Measurements from ENCODE around the gene ARMH4.

The ARMH4 gene

DNA sequence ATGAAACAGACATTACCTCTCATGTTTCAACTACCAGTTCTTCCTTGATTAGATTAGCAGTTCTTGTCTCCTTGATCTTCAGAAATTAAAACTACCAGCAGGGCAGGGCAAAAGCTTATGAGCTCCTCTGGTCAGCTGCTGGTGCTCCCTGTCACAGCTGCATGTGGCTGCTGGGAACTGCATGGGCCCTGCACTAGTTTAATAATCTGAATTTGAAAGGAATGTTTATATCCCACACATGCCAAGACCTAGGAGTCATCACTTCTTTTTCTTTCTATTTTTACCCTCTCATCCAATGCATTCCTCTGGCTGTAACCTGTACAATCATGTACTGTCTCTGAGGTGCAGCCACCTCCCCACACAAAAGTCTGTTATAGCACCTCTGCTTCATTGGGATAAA, 73.9 kb downstream of the ARMH4 start:
- Histone ChIP-seq H3K4me3 (ENCODE audit: low read length) (no peak overlapping the region), H3K36me3 (ENCODE audit: insufficient read depth, low read length) (peaks cover 3% of the 10 kb centered on the region), H3K4me1 (ENCODE audit: insufficient read depth, low read length) (peaks cover 17% of the 10 kb centered on the region), H3K9me3 (ENCODE audit: low read length) (peaks cover 2% of the 10 kb centered on the region), H2AFZ (ENCODE audit: low read depth, low read length) (no peak overlapping the region), H3K27me3 (ENCODE audit: insufficient read depth, low read length) (no peaks in the 10 kb centered on the region)

DNA sequence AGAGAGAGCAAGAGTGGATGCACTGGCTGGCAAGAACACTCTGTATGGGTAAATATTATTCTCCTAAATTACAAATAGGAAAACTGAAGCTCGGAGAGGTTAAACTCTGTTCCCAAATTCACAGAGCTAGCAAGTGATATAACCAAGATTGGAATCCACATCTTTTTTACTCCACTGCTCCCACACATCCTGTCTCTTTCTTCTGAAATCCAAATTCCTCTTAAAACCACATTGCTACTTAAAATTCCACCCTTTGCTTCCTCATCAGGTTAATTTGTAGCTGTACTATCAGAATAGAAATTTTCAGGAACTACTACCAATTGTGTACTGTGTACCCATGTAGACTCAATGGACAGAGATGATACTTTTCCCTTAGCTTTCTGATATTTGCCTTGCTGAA, 74.4 kb downstream of the ARMH4 start:
- no peaks in the 10 kb centered on the region for H3K27me3 ChIP-seq (ENCODE audit: insufficient read depth, low read length)
- peaks cover 13% of the 10 kb centered on the region for H3K4me1 ChIP-seq (ENCODE audit: insufficient read depth, low read length)
- no peak overlapping the region for H2AFZ ChIP-seq (ENCODE audit: low read depth, low read length)
- H3K4me3 ChIP-seq (ENCODE audit: low read length): no peak overlapping the region
- peaks cover 3% of the 10 kb centered on the region for H3K36me3 ChIP-seq (ENCODE audit: insufficient read depth, low read length)
- peaks cover 2% of the 10 kb centered on the region for H3K9me3 ChIP-seq (ENCODE audit: low read length)

DNA sequence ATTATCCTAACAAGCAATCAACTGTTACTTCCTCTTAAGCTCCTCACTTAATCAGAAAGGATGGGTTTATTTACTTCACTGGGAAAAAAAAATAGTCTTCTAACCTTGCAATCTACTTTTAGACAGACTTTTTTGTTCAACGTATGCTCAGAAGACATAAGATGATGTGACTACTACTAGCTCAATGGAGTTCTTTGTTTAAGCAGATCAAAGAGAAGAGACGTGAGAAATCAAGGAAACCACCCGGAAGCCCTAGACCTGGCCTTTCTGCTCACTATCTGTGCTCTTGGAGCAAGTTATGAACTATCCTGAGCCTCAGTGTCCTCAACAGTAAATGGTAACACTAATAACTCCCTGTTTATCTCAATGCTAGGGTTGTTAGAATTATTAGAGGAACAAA, 78.5 kb downstream of the ARMH4 start:
- H2AFZ ChIP-seq (ENCODE audit: low read depth, low read length): no peak overlapping the region
- no peaks in the 10 kb centered on the region for H3K27me3 ChIP-seq (ENCODE audit: insufficient read depth, low read length)
- no peaks in the 10 kb centered on the region for H3K36me3 ChIP-seq (ENCODE audit: insufficient read depth, low read length)
- H3K4me1 ChIP-seq (ENCODE audit: insufficient read depth, low read length): peaks cover 6% of the 10 kb centered on the region
- peaks cover 2% of the 10 kb centered on the region for H3K9me3 ChIP-seq (ENCODE audit: low read length)
- H3K4me3 ChIP-seq (ENCODE audit: low read length): no peak overlapping the region

DNA sequence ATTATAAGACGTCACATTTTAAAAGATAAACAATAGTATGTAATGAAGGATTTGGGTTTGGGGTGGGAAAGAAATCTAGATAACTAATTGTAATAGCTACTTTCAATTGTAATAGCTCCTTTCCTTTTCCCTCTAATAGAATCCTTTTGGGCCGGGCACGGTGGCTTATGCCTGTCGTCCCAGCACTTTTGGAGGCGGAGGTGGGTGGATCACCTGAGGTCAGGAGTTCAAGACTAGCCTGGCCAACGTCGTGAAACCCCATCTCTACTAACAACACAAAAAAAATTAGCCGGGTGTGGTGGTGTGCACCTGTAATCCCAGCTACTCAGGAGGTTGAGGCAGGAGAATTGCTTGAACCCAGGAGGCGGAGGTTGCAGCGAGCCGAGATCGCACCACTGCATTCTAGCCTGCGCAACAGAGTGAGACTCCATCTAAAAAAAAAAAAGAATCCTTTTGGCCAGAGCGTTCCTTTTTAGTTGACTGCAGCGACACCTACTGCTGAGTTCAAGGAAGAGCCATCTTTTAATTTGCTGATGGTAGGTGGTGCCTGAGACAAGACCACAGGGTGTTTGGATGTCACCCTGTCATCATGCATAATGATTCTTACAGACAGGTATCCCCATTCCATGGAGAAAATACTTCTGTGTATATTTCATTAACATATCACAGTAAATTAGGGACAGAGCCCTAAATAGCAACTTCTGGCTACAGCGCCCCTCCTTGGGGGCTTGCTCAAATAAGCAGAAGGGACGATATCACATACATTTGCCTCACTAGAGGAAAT, 79.5 kb downstream of the ARMH4 start:
- no peaks in the 10 kb centered on the region for H3K36me3 ChIP-seq (ENCODE audit: insufficient read depth, low read length)
- no peak overlapping the region for H3K4me3 ChIP-seq (ENCODE audit: low read length)
- peaks cover 2% of the 10 kb centered on the region for H3K9me3 ChIP-seq (ENCODE audit: low read length)
- H3K27me3 ChIP-seq (ENCODE audit: insufficient read depth, low read length): no peaks in the 10 kb centered on the region
- H3K4me1 ChIP-seq (ENCODE audit: insufficient read depth, low read length): no peaks in the 10 kb centered on the region
- no peak overlapping the region for H2AFZ ChIP-seq (ENCODE audit: low read depth, low read length)

DNA sequence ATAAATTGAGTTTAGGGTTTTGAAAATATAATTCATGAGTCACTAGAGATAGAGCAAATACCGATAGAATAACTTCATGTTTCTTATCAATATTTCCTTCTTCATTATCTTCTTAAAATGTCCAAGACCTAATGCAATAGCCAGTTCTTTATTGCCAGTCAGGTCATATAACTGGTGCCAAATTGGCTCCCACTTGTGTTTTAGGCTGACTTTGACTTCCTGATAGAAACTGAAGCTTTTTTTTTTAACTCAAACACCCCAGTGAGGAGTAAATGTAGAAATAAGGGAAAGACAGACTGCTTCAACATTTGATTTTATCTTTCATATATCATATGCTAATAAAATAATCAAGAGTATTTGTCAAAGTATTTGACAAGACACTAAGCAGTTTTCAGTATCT, 80.7 kb downstream of the ARMH4 start:
- Histone ChIP-seq H3K9me3 (ENCODE audit: low read length) (no peaks in the 10 kb centered on the region), H3K4me1 (ENCODE audit: insufficient read depth, low read length) (no peaks in the 10 kb centered on the region), H3K36me3 (ENCODE audit: insufficient read depth, low read length) (no peaks in the 10 kb centered on the region), H3K4me3 (ENCODE audit: low read length) (no peak overlapping the region), H3K27me3 (ENCODE audit: insufficient read depth, low read length) (no peaks in the 10 kb centered on the region), H2AFZ (ENCODE audit: low read depth, low read length) (no peak overlapping the region)

DNA sequence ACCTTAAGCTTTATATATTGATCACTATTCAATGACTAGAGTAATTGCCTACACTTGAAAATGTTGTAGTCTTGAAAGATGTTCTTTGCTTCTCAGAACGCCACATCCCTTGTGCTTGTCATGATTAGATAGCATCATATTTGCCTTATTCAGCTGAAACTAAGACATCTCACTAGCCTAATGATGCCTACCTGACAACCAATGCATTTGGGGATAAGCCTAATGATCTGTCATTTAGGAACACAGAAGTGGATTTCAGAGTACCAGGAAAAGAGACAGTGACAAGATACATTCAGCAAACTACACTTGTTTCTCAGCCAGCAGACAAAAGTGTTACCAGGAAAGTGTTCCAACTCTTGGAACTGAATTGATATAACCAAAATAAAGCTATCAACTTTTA, 83.7 kb downstream of the ARMH4 start:
- Histone ChIP-seq H3K4me3 (ENCODE audit: low read length) (no peak overlapping the region), H3K4me1 (ENCODE audit: insufficient read depth, low read length) (no peaks in the 10 kb centered on the region), H3K27me3 (ENCODE audit: insufficient read depth, low read length) (no peaks in the 10 kb centered on the region), H3K36me3 (ENCODE audit: insufficient read depth, low read length) (peaks cover 4% of the 10 kb centered on the region), H2AFZ (ENCODE audit: low read depth, low read length) (no peak overlapping the region), H3K9me3 (ENCODE audit: low read length) (no peaks in the 10 kb centered on the region)

DNA sequence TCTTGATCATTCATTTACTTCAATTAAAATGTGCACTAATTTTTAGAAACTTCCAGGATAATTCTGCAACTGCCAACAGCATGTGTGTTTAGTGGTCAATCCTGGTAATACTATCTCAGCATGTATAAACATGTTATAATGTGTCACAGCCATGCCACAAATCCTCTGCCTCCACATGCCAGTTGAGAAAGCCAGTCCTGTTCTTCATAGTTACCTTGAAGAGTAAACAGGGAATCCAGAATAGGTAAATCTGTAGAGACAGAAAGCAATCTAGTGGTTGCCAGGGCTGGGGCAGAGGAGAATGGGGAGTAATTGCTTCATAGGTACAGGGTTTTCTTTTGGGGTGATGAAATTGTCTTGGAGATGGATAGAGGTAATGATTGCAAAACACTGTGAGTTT, 85.9 kb downstream of the ARMH4 start:
- Histone ChIP-seq H3K27me3 (ENCODE audit: insufficient read depth, low read length) (no peaks in the 10 kb centered on the region), H2AFZ (ENCODE audit: low read depth, low read length) (no peak overlapping the region), H3K9me3 (ENCODE audit: low read length) (no peaks in the 10 kb centered on the region), H3K4me1 (ENCODE audit: insufficient read depth, low read length) (no peaks in the 10 kb centered on the region), H3K36me3 (ENCODE audit: insufficient read depth, low read length) (peaks cover 4% of the 10 kb centered on the region), H3K4me3 (ENCODE audit: low read length) (no peak overlapping the region)

DNA sequence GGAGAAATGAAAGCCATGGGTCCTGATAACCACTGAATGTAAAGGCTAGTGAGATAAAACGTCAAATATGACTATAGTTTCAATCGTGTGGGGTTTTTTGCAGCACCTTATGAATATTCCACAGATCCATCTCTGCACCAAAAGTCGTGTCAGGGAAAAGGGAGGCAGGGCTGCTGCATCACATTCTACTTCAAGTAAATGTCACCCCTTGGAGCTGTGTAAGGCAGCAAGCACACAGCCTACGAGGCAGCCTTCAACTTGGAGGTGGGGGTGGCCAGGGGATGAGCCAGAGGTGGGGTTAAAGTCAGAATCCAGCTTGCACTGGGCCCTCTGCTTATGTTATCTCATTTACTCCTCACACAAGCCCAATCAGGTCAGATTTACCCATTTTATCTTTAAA, 90.4 kb downstream of the ARMH4 start:
- Histone ChIP-seq H3K9me3 (ENCODE audit: low read length) (no peaks in the 10 kb centered on the region), H3K27me3 (ENCODE audit: insufficient read depth, low read length) (no peaks in the 10 kb centered on the region), H3K4me1 (ENCODE audit: insufficient read depth, low read length) (peaks cover 10% of the 10 kb centered on the region), H3K4me3 (ENCODE audit: low read length) (no peak overlapping the region), H2AFZ (ENCODE audit: low read depth, low read length) (no peak overlapping the region), H3K36me3 (ENCODE audit: insufficient read depth, low read length) (peaks cover 4% of the 10 kb centered on the region)

DNA sequence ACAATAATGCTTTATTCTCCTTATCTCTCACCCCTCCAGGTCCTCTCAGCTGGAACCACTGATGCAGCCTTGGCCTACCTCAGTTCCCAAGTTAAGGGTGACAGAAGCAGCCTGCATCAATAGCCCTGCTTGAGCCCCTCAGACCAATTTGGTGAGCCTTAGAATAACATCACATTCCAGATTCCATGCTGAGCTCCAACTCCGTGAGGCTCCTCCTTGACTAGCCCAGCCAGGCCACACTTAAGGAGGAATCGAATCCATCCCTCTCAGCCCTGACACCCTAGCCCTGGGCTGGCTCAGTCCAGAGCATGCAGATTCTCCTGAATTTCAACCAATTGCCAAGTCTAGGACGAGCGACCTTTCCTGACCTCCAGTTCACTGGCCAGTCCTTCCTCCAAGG, 91.1 kb downstream of the ARMH4 start:
- Histone ChIP-seq H3K4me1 (ENCODE audit: insufficient read depth, low read length) (peaks cover 10% of the 10 kb centered on the region), H2AFZ (ENCODE audit: low read depth, low read length) (no peak overlapping the region), H3K4me3 (ENCODE audit: low read length) (no peak overlapping the region), H3K9me3 (ENCODE audit: low read length) (no peaks in the 10 kb centered on the region), H3K36me3 (ENCODE audit: insufficient read depth, low read length) (peaks cover 4% of the 10 kb centered on the region), H3K27me3 (ENCODE audit: insufficient read depth, low read length) (no peaks in the 10 kb centered on the region)

DNA sequence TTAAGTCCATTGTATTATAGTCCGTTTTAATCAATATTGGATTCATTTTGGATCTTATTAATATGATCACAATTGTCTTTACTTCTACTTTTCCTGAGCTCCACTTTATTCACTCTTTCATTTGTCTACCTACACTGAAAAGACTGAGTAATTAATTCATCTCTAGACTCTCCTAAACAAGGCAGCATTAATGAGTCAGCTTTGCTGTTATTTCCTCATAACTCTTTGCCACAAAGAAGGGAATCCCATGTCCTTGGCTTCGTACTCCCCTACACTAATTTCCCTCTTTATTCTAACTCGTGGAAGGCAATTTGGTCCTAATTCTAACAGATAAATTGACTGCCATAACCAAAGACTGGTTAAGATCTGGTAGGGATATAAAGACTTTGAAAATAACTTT, 91.9 kb downstream of the ARMH4 start:
- no peaks in the 10 kb centered on the region for H3K36me3 ChIP-seq (ENCODE audit: insufficient read depth, low read length)
- H3K4me1 ChIP-seq (ENCODE audit: insufficient read depth, low read length): peaks cover 10% of the 10 kb centered on the region
- no peak overlapping the region for H3K4me3 ChIP-seq (ENCODE audit: low read length)
- H3K27me3 ChIP-seq (ENCODE audit: insufficient read depth, low read length): no peaks in the 10 kb centered on the region
- no peaks in the 10 kb centered on the region for H3K9me3 ChIP-seq (ENCODE audit: low read length)
- H2AFZ ChIP-seq (ENCODE audit: low read depth, low read length): no peak overlapping the region

DNA sequence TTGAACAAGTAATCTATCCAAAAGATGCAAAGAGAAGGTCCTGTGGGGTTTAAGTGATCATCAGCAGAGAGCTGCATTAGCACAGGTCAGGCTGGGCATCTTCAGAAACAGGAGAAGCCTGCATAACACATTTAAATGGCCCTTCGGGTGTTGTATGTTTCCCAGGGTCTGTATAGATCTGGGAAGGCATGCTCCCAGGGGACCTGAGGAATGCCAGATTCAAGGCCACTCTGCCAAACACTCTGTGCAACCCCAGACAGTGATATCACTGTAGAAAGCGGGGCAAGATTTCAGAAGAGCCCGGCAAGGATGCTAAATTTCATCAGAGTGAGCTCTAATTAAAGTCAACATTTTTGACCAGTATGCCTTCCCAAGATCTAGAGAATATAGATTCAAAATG, 92.9 kb downstream of the ARMH4 start:
- Histone ChIP-seq H3K4me1 (ENCODE audit: insufficient read depth, low read length) (peaks cover 10% of the 10 kb centered on the region), H3K27me3 (ENCODE audit: insufficient read depth, low read length) (no peaks in the 10 kb centered on the region), H3K36me3 (ENCODE audit: insufficient read depth, low read length) (no peaks in the 10 kb centered on the region), H3K4me3 (ENCODE audit: low read length) (no peak overlapping the region), H3K9me3 (ENCODE audit: low read length) (no peaks in the 10 kb centered on the region), H2AFZ (ENCODE audit: low read depth, low read length) (no peak overlapping the region)

DNA sequence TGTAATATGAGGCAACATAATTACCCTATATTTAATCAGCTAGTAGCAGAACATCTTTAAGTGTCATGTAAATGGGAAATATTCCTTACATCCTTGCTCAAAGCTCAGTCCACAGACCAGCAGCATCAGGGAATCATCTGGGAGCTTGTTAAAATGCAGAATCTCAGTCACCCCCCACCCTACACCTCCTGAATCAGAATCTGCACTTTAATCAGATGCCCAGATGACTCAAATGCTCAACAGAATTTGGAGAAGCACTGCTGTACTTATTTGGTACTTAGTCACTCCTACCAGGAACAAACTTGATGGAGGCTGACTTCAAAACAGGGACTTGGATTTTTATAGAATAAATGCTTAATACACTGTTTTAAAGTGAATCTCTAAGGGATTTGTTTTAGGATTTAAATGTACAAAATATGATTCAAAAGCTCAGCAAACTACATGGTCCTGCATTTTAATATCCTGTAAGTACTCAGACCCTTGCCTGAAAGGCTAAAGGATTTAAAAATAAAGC, 96.5 kb downstream of the ARMH4 start:
- Histone ChIP-seq H3K9me3 (ENCODE audit: low read length) (no peaks in the 10 kb centered on the region), H3K4me3 (ENCODE audit: low read length) (no peak overlapping the region), H3K4me1 (ENCODE audit: insufficient read depth, low read length) (peaks cover 10% of the 10 kb centered on the region), H2AFZ (ENCODE audit: low read depth, low read length) (no peak overlapping the region), H3K36me3 (ENCODE audit: insufficient read depth, low read length) (no peaks in the 10 kb centered on the region), H3K27me3 (ENCODE audit: insufficient read depth, low read length) (no peaks in the 10 kb centered on the region)

DNA sequence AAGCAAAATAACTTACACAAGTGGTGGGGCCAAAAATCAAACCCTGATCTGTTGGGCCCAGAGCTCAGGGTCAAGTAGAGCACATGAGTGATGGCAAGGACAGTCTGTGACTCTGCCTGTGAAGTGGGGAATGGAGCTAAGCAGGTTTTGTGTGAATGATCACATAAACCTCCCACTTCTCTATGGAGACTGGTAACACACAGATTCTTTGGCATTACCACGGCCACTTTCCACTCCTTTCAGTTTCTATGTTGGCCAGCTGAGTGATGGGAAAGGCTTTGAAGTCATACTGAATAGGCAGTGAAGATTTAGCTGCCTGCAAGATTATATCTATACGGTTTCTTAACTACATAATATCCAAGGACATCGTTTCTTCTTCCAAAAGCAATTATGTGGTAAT, 97.9 kb downstream of the ARMH4 start:
- H3K36me3 ChIP-seq (ENCODE audit: insufficient read depth, low read length): no peaks in the 10 kb centered on the region
- no peak overlapping the region for H3K4me3 ChIP-seq (ENCODE audit: low read length)
- peaks cover 8% of the 10 kb centered on the region for H3K4me1 ChIP-seq (ENCODE audit: insufficient read depth, low read length)
- no peaks in the 10 kb centered on the region for H3K27me3 ChIP-seq (ENCODE audit: insufficient read depth, low read length)
- no peaks in the 10 kb centered on the region for H3K9me3 ChIP-seq (ENCODE audit: low read length)
- no peak overlapping the region for H2AFZ ChIP-seq (ENCODE audit: low read depth, low read length)

DNA sequence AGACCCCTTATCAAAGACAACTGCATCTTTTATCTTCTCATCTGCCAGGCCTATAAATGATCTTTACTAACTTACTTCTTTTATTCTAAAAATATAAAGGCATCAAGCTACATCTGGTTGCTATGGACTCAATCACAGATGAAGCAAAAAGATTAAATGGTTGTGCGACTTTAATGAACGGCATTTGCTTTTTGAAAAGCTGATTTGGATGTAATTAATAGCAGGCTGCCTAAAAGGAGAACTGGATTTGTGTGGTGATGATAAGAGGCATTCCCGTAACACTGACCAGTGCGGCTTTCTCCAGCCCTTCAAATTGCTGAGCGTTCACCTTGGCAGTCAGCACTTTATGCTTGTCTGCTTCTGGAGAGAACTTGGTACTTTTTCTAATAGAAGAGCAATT, 103.8 kb downstream of the ARMH4 start:
- Histone ChIP-seq H3K9me3 (ENCODE audit: low read length) (peaks cover 2% of the 10 kb centered on the region), H3K4me1 (ENCODE audit: insufficient read depth, low read length) (no peaks in the 10 kb centered on the region), H3K27me3 (ENCODE audit: insufficient read depth, low read length) (no peaks in the 10 kb centered on the region), H3K36me3 (ENCODE audit: insufficient read depth, low read length) (no peaks in the 10 kb centered on the region), H3K4me3 (ENCODE audit: low read length) (no peak overlapping the region), H2AFZ (ENCODE audit: low read depth, low read length) (no peak overlapping the region)

Data from neuron (in vitro differentiated cells).